Karpas-422 (cell line): ENCODE measurements around the gene DTNB. TPM values are rescaled to one million over a fixed set of nuclear protein-coding genes. Genes with fewer than 3 reads are reported as not detected.

ENCODE experiments used
- DNase-seq: peaks from one replicate; pipeline ENCODE4 v3.0.0-alpha.2; 2015
- H2AFZ ChIP-seq: fragments of 200-600 bp; sonication (generic); 2 replicates; pipeline ENCODE4 v1.6.1; 2014; ENCODE audit warnings: antibody characterized with exemption, low read length, mixed read lengths
- H3K27ac ChIP-seq: fragments of 200-600 bp; sonication (generic); 2 replicates; pipeline ENCODE4 v1.5.1; 2014; ENCODE audit warnings: mild to moderate bottlenecking, low read length, moderate library complexity
- H3K27me3 ChIP-seq: fragments of 200-600 bp; sonication (generic); 2 replicates; pipeline ENCODE4 v1.6.1; 2014; ENCODE audit warnings: low read length, mixed read lengths
- H3K36me3 ChIP-seq: fragments of 200-600 bp; sonication (generic); 2 replicates; pipeline ENCODE4 v1.6.1; 2014; ENCODE audit warnings: low read length, mixed read lengths; ENCODE audit not compliant: insufficient read depth
- H3K4me1 ChIP-seq: fragments of 200-600 bp; sonication (generic); 2 replicates; pipeline ENCODE4 v1.6.1; 2014; ENCODE audit warnings: mild to moderate bottlenecking, low read length, mixed read lengths
- H3K4me2 ChIP-seq: fragments of 200-600 bp; sonication (generic); 2 replicates; pipeline ENCODE4 v1.6.1; 2014; ENCODE audit warnings: low read length, low read depth, mild to moderate bottlenecking; ENCODE audit not compliant: poor library complexity, severe bottlenecking
- H3K4me3 ChIP-seq: fragments of 200-600 bp; sonication (generic); 2 replicates; pipeline ENCODE4 v1.5.1; 2014; ENCODE audit warnings: mild to moderate bottlenecking, antibody characterized with exemption, low read length, mixed read lengths
- H3K79me2 ChIP-seq: fragments of 200-600 bp; sonication (generic); 2 replicates; pipeline ENCODE4 v1.6.1; 2014; ENCODE audit warnings: mild to moderate bottlenecking, low read length, mixed read lengths
- H3K9ac ChIP-seq: fragments of 200-600 bp; sonication (generic); 2 replicates; pipeline ENCODE4 v1.6.0; 2014; ENCODE audit warnings: low read length
- H3K9me2 ChIP-seq: fragments of 200-600 bp; sonication (generic), shearing (Covaris generic); replicated peaks from 2 replicates; pipeline ENCODE4 v1.6.0; 2014; ENCODE audit warnings: mild to moderate bottlenecking, low read length, moderate library complexity; ENCODE audit not compliant: insufficient read depth
- H3K9me3 ChIP-seq: fragments of 300-700, 200-600 bp; sonication (generic); 2 replicates; pipeline ENCODE4 v1.6.1; 2014; ENCODE audit warnings: low read length, mixed read lengths
- H4K20me1 ChIP-seq: fragments of 200-600 bp; sonication (generic); 2 replicates; pipeline ENCODE4 v1.6.1; 2014; ENCODE audit warnings: mild to moderate bottlenecking, antibody characterized with exemption, low read length, low read depth; ENCODE audit not compliant: insufficient read depth
- total RNA-seq: library from RNA; depleted of rRNA; stranded (reverse); fragments of >200 nt; shearing (Covaris generic); gene quantifications from 2 replicates; pipeline ENCODE4 v1.2.3, GENCODE V29; 2014; ENCODE audit warnings: low replicate concordance

Gene DTNB
- total RNA-seq, 1 experiment from 2014 or later, result 9.1 TPM

DNA sequence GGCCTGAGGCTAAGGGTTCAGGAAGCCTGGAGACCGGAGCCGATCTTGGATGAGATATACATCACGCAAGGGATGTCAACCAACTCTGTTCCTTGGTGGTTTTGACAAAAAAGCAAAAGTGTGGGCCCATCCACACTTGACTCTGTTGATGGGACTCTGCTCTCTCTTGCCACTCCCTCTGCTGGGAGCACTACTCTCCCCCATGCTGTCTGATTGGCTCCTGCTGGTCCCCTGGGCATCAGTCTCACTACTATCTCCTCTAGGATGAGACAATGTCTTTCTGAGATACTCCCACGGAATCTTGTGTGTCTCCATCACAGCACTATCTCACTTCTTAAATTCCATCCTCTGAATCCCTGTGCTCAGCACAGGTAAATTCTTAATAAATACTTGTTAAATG is 274.8 kb downstream of the DTNB start:
- Histone ChIP-seq H3K4me1 (peaks cover 59% of the 10 kb centered on the region), H3K36me3 (no peaks in the 10 kb centered on the region), H3K27ac (no peak overlapping the region), H3K27me3 (no peaks in the 10 kb centered on the region), H2AFZ (no peak overlapping the region), H3K9me2 (no peaks in the 10 kb centered on the region), H3K9me3 (no peaks in the 10 kb centered on the region), H3K4me3 (no peak overlapping the region), H4K20me1 (no peaks in the 10 kb centered on the region), H3K79me2 (no peaks in the 10 kb centered on the region), H3K4me2 (no peak overlapping the region), H3K9ac (no peak overlapping the region)
- DNase-seq, result no peak

DNA sequence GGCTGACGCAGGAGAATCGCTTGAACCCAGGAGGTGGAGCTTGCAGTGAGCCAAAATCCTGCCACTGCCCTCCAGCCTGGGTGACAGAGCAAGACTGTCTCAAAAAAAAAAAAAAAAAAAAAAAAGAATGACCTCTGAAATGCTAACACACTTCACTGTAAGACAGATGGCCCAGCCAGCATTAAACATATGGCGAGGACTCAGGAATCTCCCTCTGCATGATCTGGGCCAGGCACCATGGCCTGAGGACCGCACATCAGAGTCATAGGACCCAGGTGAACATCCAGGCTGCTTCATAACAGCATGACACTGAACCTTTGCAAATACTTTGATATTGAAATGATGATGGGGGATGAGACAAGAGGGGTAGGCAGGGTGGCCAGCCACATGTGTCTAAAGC is 275.6 kb downstream of the DTNB start:
- Histone ChIP-seq H3K36me3 (no peaks in the 10 kb centered on the region), H3K4me1 (peaks cover 51% of the 10 kb centered on the region), H3K9ac (no peak overlapping the region), H3K4me2 (no peak overlapping the region), H2AFZ (no peak overlapping the region), H4K20me1 (no peaks in the 10 kb centered on the region), H3K9me3 (no peaks in the 10 kb centered on the region), H3K79me2 (no peaks in the 10 kb centered on the region), H3K4me3 (no peak overlapping the region), H3K9me2 (no peaks in the 10 kb centered on the region), H3K27ac (no peak overlapping the region), H3K27me3 (no peaks in the 10 kb centered on the region)
- DNase-seq, result no peak

DNA sequence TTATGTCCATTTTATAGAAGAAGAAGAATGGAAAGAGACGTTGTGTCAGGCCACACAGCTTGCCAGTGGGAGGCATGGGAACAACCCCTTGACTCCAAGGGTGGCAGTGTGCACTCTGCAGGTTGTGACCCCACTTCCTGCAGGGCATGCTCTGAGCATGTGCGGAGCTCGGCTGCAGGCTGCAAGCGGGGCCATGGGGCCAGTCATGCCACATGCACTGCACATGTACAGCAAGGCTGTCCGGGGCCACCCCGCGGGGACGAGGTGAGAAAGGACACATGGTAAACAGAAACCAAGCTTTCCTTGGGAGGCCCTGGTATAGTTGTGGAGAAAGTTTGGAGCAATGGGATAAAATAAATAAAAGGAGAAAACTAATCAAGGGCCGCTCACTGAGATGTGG is 284.2 kb downstream of the DTNB start:
- Histone ChIP-seq H3K4me1 (peaks cover 2% of the 10 kb centered on the region; the same call in 1 of the 2 replicates), H3K9me2 (no peaks in the 10 kb centered on the region), H3K27ac (no peak overlapping the region), H4K20me1 (no peaks in the 10 kb centered on the region), H3K36me3 (no peaks in the 10 kb centered on the region), H2AFZ (no peak overlapping the region), H3K4me3 (no peak overlapping the region), H3K79me2 (no peaks in the 10 kb centered on the region), H3K27me3 (no peaks in the 10 kb centered on the region), H3K9ac (no peak overlapping the region), H3K4me2 (no peak overlapping the region), H3K9me3 (no peaks in the 10 kb centered on the region)
- no peak for DNase-seq

DNA sequence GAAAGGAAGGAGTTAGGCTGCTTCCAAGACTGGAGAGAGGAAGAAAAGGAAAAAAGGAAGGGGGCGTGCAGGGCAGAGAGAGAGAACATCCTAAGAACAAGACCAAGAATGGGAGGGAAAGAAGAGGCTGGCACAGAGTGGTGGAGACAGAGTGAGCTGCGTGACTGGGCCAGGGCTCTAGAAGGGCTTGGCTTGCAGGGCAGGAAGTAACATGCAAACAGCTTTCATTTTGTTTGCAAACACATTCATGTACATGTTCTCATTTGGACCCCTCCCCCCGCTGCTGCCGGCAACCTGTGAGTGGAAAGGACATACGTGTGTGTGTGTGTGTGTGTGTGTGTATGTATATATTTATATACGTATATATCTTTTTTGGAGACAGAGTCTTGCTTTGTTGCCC is 284.9 kb downstream of the DTNB start:
- Histone ChIP-seq H3K9me2 (no peaks in the 10 kb centered on the region), H3K4me3 (no peak overlapping the region), H4K20me1 (no peaks in the 10 kb centered on the region), H3K9me3 (no peaks in the 10 kb centered on the region), H3K4me1 (peaks cover 2% of the 10 kb centered on the region; the same call in 1 of the 2 replicates), H3K79me2 (no peaks in the 10 kb centered on the region), H3K27me3 (no peaks in the 10 kb centered on the region), H3K4me2 (no peak overlapping the region), H3K36me3 (no peaks in the 10 kb centered on the region), H2AFZ (no peak overlapping the region), H3K9ac (no peak overlapping the region), H3K27ac (no peak overlapping the region)
- DNase-seq, result no peak

DNA sequence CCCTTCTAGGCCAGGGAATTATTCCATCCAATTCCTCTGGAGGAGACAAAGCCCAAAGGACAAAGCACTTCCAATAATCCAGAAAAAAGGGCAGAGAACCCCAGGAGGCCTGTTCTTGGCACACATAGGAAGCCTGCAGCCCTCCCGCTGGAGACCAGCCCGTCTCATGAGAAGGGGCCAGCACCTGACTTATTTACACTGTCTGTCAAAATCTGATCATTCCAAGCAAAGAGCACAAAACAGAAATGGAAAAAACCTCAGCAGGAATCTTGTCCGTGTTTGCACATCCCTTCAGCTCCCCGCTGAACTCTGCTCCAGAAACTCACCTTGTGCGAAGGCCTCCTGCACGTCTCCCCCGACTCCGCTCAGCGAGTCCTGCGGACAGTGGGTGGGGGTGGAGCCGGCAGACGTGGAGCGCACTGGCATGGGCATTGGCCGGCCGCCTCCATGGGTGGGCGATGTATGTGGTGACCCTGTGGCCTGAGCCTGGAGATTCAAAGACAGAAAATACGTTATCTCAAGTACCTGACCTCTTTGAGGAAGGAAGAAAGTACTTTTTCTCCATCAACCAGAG is 285.4 kb downstream of the DTNB start:
- H3K9me3 ChIP-seq, result no peaks in the 10 kb centered on the region
- no peak overlapping the region for H2AFZ ChIP-seq

DNA sequence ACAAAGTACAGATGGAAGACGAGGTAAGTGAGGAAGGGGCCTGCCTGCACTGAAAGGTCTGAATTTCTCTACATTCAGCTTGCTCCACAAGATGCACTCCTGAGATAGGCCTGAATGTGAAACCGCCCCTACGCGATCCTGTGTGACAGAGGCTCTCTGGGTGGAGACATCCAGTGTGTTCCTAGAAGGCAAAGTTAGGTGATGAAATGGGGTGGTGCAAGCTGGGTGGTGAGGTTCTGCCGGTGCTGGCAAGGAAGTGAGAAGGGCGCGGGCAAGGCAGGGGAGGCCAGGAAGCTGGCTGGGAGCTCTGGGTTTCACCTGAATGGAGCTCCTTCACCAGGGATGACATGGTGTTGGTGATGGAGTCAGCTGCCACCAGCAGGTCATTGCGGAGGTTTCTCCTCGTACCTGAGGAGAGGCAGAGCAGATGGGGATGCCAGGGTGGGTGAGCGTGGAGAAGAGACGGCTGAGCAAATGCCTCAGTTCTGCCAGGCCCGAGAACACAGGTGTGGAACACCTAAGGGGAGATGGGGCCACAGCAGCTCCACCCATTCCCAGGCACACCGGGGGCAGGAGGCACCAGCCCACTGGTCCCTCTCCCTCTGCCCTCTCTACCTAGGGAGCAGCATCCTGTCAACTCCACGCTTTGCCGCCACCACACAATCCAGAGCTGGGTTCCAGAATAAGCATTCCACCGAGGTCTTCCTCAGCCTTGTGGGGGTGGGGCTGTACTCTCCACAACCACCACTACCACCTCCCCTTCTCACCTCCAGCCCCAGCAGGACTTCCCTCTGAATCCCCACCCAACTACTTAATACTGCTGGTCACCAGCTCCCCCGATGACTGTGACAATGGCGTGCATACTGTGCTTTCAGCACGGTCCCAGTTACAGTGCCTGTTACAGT is 286.2 kb downstream of the DTNB start:
- Histone ChIP-seq H3K79me2 (no peaks in the 10 kb centered on the region), H3K9ac (no peak overlapping the region), H3K9me2 (no peaks in the 10 kb centered on the region), H3K27ac (no peak overlapping the region), H3K4me2 (no peak overlapping the region), H2AFZ (no peak overlapping the region), H3K9me3 (no peaks in the 10 kb centered on the region), H4K20me1 (no peaks in the 10 kb centered on the region), H3K36me3 (no peaks in the 10 kb centered on the region), H3K27me3 (no peaks in the 10 kb centered on the region), H3K4me1 (peaks cover 2% of the 10 kb centered on the region; the same call in 1 of the 2 replicates), H3K4me3 (no peak overlapping the region)
- no peak for DNase-seq

More for the DNA sequence above, 285.4 kb downstream of the DTNB start:
- Histone ChIP-seq H3K36me3 (no peaks in the 10 kb centered on the region), H3K9me2 (no peaks in the 10 kb centered on the region), H3K27me3 (no peaks in the 10 kb centered on the region), H3K4me3 (no peak overlapping the region), H3K9ac (no peak overlapping the region), H3K4me2 (no peak overlapping the region), H3K4me1 (peaks cover 2% of the 10 kb centered on the region; the same call in 1 of the 2 replicates), H3K27ac (no peak overlapping the region), H3K79me2 (no peaks in the 10 kb centered on the region), H4K20me1 (no peaks in the 10 kb centered on the region)
- no peak for DNase-seq

DNA sequence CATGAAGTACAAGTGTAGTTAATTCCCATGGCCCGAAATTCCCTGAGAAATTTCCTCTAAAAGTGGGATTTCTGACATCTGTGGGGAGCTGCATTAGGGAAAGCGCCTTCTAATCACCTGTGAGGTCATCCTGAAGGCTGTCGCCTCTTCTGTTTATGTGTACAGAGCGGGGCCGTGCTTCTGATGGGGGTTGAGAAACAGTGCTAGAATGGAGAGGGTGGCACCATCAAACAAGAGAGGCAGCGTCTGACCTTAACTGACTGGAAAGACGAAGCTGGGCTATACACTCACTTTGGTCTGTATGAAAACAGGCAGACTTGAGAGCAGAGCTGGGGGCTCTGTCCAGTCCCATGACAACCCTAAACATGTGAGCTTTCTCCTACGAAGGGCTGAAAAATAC is 287.5 kb downstream of the DTNB start:
- Histone ChIP-seq H3K79me2 (no peaks in the 10 kb centered on the region), H3K4me1 (peaks cover 2% of the 10 kb centered on the region; the same call in 1 of the 2 replicates), H3K9ac (no peak overlapping the region), H4K20me1 (no peaks in the 10 kb centered on the region), H3K36me3 (no peaks in the 10 kb centered on the region), H3K9me2 (no peaks in the 10 kb centered on the region), H3K27me3 (no peaks in the 10 kb centered on the region), H2AFZ (no peak overlapping the region), H3K4me2 (no peak overlapping the region), H3K9me3 (no peaks in the 10 kb centered on the region), H3K4me3 (no peak overlapping the region), H3K27ac (no peak overlapping the region)
- no peak for DNase-seq

DNA sequence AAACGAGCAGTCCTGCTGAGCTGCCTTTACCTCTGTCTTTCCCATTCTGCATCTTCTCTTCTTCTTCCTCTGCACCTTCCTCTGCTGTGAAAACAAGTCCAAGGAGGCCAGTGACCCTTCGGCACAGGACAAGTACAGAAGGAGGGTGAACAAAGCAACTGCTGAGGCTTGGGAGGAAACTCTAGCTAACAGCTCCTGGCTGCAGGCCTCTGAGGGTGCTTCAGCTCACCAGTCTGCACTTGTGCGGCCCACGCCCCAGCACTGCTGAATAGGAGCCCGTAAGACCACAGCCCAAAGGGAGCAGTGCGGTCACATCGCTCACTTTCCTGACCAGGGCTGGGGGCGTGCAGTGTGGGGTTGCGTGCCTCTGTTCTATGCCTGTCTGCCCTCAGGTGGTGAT is 289.6 kb downstream of the DTNB start:
- Histone ChIP-seq H3K79me2 (no peaks in the 10 kb centered on the region), H3K27ac (no peak overlapping the region), H3K4me2 (no peak overlapping the region), H3K4me3 (no peak overlapping the region), H4K20me1 (no peaks in the 10 kb centered on the region), H3K4me1 (peaks cover 2% of the 10 kb centered on the region; the same call in 1 of the 2 replicates), H2AFZ (no peak overlapping the region), H3K9ac (no peak overlapping the region), H3K9me3 (no peaks in the 10 kb centered on the region), H3K27me3 (no peaks in the 10 kb centered on the region), H3K36me3 (no peaks in the 10 kb centered on the region), H3K9me2 (no peaks in the 10 kb centered on the region)
- no peak for DNase-seq
